Omental fat pad (tissue), 4 donors: Measurements from ENCODE around the gene MEIS1. TPM values are rescaled to one million over a fixed set of nuclear protein-coding genes. Genes with fewer than 3 reads are reported as not detected.

ENCODE experiments used
- ATAC-seq: fragments of 150-250 bp; one replicate; pipeline ENCODE4 v1.9.1; 2016; ENCODE audit warnings: mild to moderate bottlenecking, moderate library complexity; ENCODE audit not compliant: low FRiP score
- DNase-seq: peaks from one replicate; pipeline ENCODE4 v3.0.0-alpha.2; 2019; ENCODE audit warnings: low spot score
- total RNA-seq, 4 donors: library from RNA; depleted of rRNA; stranded (reverse); fragments of >200 nt; gene quantifications; one replicate each; pipeline ENCODE4 v1.1.0, GENCODE V29; 2016
- TF ChIP-seq, protein P1 (sequence below), 3 donors: fragments of 450-650 bp; IDR thresholded peaks; one replicate each; pipeline ENCODE4 v1.5.1; 2016 to 2017; ENCODE audit warnings: antibody characterized with exemption in 3 of 3, mild to moderate bottlenecking in 3 of 3, moderate library complexity in 2 of 3

MEIS1 gene
- total RNA-seq, 4 donors from 2014 or later = 19.8 to 67.3 (median 46.3) TPM

GRCh38 chr2:66528974-66529724, 94.2 kb downstream of the MEIS1 start:
- DNase-seq = no peak
- ATAC-seq = no peak
- TF ChIP-seq, protein P1, sequence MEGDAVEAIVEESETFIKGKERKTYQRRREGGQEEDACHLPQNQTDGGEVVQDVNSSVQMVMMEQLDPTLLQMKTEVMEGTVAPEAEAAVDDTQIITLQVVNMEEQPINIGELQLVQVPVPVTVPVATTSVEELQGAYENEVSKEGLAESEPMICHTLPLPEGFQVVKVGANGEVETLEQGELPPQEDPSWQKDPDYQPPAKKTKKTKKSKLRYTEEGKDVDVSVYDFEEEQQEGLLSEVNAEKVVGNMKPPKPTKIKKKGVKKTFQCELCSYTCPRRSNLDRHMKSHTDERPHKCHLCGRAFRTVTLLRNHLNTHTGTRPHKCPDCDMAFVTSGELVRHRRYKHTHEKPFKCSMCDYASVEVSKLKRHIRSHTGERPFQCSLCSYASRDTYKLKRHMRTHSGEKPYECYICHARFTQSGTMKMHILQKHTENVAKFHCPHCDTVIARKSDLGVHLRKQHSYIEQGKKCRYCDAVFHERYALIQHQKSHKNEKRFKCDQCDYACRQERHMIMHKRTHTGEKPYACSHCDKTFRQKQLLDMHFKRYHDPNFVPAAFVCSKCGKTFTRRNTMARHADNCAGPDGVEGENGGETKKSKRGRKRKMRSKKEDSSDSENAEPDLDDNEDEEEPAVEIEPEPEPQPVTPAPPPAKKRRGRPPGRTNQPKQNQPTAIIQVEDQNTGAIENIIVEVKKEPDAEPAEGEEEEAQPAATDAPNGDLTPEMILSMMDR (IDR thresholded peaks at IDR 0.05) = no peak

- TF ChIP-seq, protein P1 (IDR thresholded peaks at IDR 0.05) = no peak
- ATAC-seq = no peak
Measured at GRCh38 chr2:66530651-66531050, 95.7 kb downstream of the MEIS1 start.

GRCh38 chr2:66531155-66531554, 96.2 kb downstream of the MEIS1 start:
- DNase-seq (no peak), ATAC-seq (no peak)
- TF ChIP-seq, protein P1 (IDR thresholded peaks at IDR 0.05) = no peak

More at GRCh38 chr2:66530651-66531050, 95.7 kb downstream of the MEIS1 start:
- DNase-seq = no peak

GRCh38 chr2:66531567-66531966, 96.6 kb downstream of the MEIS1 start:
- no peak for DNase-seq
- no peak for ATAC-seq
- TF ChIP-seq, protein P1 (IDR thresholded peaks at IDR 0.05) = no peak

DNA sequence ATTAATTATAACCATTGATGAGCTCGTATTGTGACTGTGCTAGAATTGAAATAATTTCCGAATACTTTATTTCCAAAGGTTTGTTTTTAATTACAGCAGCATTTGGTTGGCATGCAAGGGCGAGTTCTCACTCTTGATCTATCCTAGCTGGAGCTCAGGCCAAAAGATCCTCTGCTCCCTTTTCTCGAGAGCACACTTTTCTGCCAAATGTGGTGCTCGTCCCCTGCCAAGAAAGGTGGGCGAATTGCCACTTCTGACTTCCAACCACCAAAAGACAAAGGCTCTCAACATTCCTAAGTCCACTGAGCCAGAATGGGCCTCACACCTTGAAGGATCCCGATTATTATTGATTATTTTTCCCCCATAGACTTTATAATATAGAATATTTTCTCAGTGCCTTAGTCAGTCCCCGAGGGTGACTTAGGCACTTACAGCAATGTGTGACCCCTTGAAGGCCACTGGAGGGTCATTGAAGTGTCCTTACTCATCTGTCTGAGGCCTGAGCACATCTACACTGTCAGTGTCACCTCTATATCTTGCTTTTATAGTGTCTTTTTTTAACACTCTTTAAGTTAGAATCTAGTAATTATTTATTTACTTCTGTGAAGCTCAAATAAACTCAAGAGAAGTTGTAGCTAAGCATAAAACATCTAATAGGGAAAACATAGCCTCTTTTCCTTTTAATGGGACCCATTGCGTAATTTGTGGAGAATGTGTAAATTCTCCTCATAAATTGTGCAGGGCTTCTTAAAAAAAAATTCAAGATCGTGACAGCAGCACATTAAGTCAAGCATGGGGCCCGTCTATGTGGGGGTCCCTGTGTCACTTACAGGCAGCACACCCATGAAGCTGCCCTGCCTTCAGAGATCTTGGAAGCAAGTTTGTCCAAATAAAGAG, 98.3 kb downstream of the MEIS1 start:
- TF ChIP-seq, protein P1 (IDR thresholded peaks at IDR 0.05) = no peak
- ATAC-seq (no peak), DNase-seq (no peak)

- DNase-seq (no peak), ATAC-seq (no peak)
- TF ChIP-seq, protein P1 (IDR thresholded peaks at IDR 0.05) = no peak
Measured at GRCh38 chr2:66534461-66534860, 99.5 kb downstream of the MEIS1 start.
